Endothelial cell of umbilical vein (primary cell): ENCODE results near the gene ZNF728. TPM values are rescaled to one million over a fixed set of nuclear protein-coding genes. Genes with fewer than 3 reads are reported as not detected.
"Not testable (repeated sequence)": the region's sequence is repeated elsewhere in the genome, so short reads cannot be mapped to it uniquely, and the experiment has no call there.

Experiments used
- BruUV-seq: library from RNA; stranded (reverse); fragments of 400-500 nt; replicated peaks from 2 replicates; lab custom pipeline; 2021; lab: Mats Ljungman, UMichigan
- CTCF ChIA-PET: fragments of 300-600, 350-600 bp; sonication (Branson Sonifier 250); formaldehyde crosslinking; loops from one replicate; lab custom pipeline; 2021; ENCODE audit warnings: antibody characterized with exemption, inconsistent platforms; lab: Charles Lee
- POLR2A ChIA-PET: fragments of 300-600, 350-600 bp; sonication (Branson Sonifier 250); formaldehyde crosslinking; loops from one replicate; lab custom pipeline; 2021; ENCODE audit warnings: antibody characterized with exemption, inconsistent platforms; lab: Charles Lee
- DNase-seq: peaks from one replicate; pipeline ENCODE4 v3.0.0-alpha.2; 2011; ENCODE audit warnings: low read depth, low spot score
- FAIRE-seq: peaks from 2 replicates; lab custom pipeline; 2011; peaks lifted over from hg19 to GRCh38; lab: Jason Lieb, UNC
- H2AFZ ChIP-seq: 2 replicates; pipeline ENCODE4 v1.6.0; 2012; ENCODE audit warnings: low read depth, low read length, control low read depth, inconsistent platforms
- H3K27ac ChIP-seq: 2 replicates; pipeline ENCODE4 v1.5.1; 2011; ENCODE audit warnings: low read depth, mild to moderate bottlenecking, control low read depth, low read length, moderate library complexity; ENCODE audit not compliant: insufficient read depth
- H3K27me3 ChIP-seq, 2 experiments: 2 replicates each; pipeline versions ENCODE4 v1.6.0 to v1.6.1; 2011; ENCODE audit warnings: low read length in 2 of 2, mixed read lengths in 1 of 2; ENCODE audit not compliant: control insufficient read depth in 2 of 2, insufficient read depth in 2 of 2
- H3K36me3 ChIP-seq, 2 experiments: 2 replicates in 1 of 2; 3 replicates in 1 of 2; pipeline ENCODE4 v1.5.1; 2011; ENCODE audit warnings: low read length in 2 of 2, mild to moderate bottlenecking in 1 of 2, moderate library complexity in 1 of 2; ENCODE audit not compliant: control insufficient read depth in 2 of 2, insufficient read depth in 2 of 2; ENCODE audit errors: extremely low read depth in 1 of 2
- H3K4me1 ChIP-seq: 3 replicates; pipeline ENCODE4 v1.5.1; 2011; ENCODE audit warnings: mild to moderate bottlenecking, low read length; ENCODE audit not compliant: control insufficient read depth, insufficient read depth; ENCODE audit errors: extremely low read depth
- H3K4me2 ChIP-seq: 2 replicates; pipeline ENCODE4 v1.6.1; 2011; ENCODE audit warnings: low read length, control low read depth, mixed read lengths; ENCODE audit not compliant: insufficient read depth
- H3K4me3 ChIP-seq, 3 experiments: fragments of 200-600 bp in 1 of 3; sonication (generic), shearing (Covaris generic) in 1 of 3; replicated peaks in 1 of 3; 2 replicates each; pipeline ENCODE4 v1.5.1; 2011 to 2016; ENCODE audit warnings: control low read depth in 3 of 3, low read length in 3 of 3, mild to moderate bottlenecking in 2 of 3, inconsistent platforms in 1 of 3, low read depth in 1 of 3, moderate library complexity in 1 of 3; ENCODE audit not compliant: insufficient read depth in 1 of 3
- H3K79me2 ChIP-seq: 2 replicates; pipeline ENCODE4 v1.6.0; 2012; ENCODE audit warnings: low read length, inconsistent platforms; ENCODE audit not compliant: control insufficient read depth, insufficient read depth
- H3K9ac ChIP-seq: replicated peaks from 2 replicates; pipeline ENCODE3; 2011; ENCODE audit warnings: low read length, control low read depth; ENCODE audit not compliant: insufficient read depth; ENCODE audit errors: extremely low read depth
- H3K9me1 ChIP-seq: replicated peaks from 3 replicates; pipeline ENCODE4 v1.6.0; 2011; ENCODE audit warnings: mild to moderate bottlenecking, low read length; ENCODE audit not compliant: control insufficient read depth, insufficient read depth; ENCODE audit errors: extremely low read depth
- H3K9me3 ChIP-seq: replicated peaks from 2 replicates; pipeline ENCODE4 v1.5.1; 2012; ENCODE audit warnings: low read length, inconsistent platforms; ENCODE audit not compliant: control insufficient read depth, insufficient read depth
- H4K20me1 ChIP-seq: replicated peaks from 2 replicates; pipeline ENCODE3; 2011; ENCODE audit warnings: mild to moderate bottlenecking, low read length; ENCODE audit not compliant: control insufficient read depth, insufficient read depth; ENCODE audit errors: extremely low read depth
- EZH2 ChIP-seq: IDR thresholded peaks from 2 replicates; pipeline ENCODE4 v1.6.1; 2012; ENCODE audit warnings: borderline replicate concordance, low read depth, mild to moderate bottlenecking, moderate library complexity, low read length, inconsistent platforms; ENCODE audit not compliant: severe bottlenecking
- MYC ChIP-seq: IDR thresholded peaks from one replicate; pipeline ENCODE4 v1.6.1; 2011; ENCODE audit warnings: mild to moderate bottlenecking, low read depth, low read length
- POLR2A ChIP-seq: IDR thresholded peaks from 2 replicates; pipeline ENCODE4 v1.6.1; 2012; ENCODE audit warnings: low read depth, mild to moderate bottlenecking, control low read depth, low read length
- dilution Hi-C: fragments of 300-500 bp; cut with MboI; formaldehyde crosslinking; loops from one replicate; pipeline ENCODE4 v1.15.0; 2019; ENCODE audit warnings: low sequenced_read_pairs; ENCODE audit not compliant: extremely low pct_ligation_motif_present
- intact Hi-C: fragments of 100-400 bp; cut with micrococcal nuclease; formaldehyde crosslinking; loops from one replicate; pipeline ENCODE4 v1.10.0; 2022
- polyA plus RNA-seq, 4 experiments: library from polyadenylated mRNA; depleted of rRNA in 3 of 4; stranded (reverse) in 3 of 4; unstranded in 1 of 4; fragments of >200 nt; gene quantifications; 2 replicates each; pipeline versions ENCODE4 v1.2.1 to v1.2.3, GENCODE V29; 2011 to 2012; ENCODE audit warnings: missing spikeins in 1 of 4
- total RNA-seq: library from RNA; stranded (reverse); gene quantifications from 2 replicates; pipeline ENCODE4 v1.2.3, GENCODE V29; 2021
- TF ChIP-seq, protein P1 (sequence below): IDR thresholded peaks from 2 replicates; pipeline ENCODE4 v1.6.1; 2011; ENCODE audit not compliant: insufficient read depth, insufficient read length
- TF ChIP-seq, protein P2 (sequence below), 2 donors: IDR thresholded peaks; 1 replicate in 1 of 2; 2 replicates in 1 of 2; pipeline ENCODE4 v1.5.1; 2011; ENCODE audit warnings: low read length in 2 of 2, mild to moderate bottlenecking in 2 of 2, moderate library complexity in 2 of 2, control low read depth in 1 of 2, inconsistent platforms in 1 of 2, low read depth in 1 of 2; ENCODE audit not compliant: insufficient read depth in 1 of 2; ENCODE audit errors: extremely low read depth in 1 of 2

Gene ZNF728
- total and polyA plus RNA-seq, 2 donors (not counting 3 experiments of a cell fraction or from before 2014, with no cell fraction given), result not detected

DNA sequence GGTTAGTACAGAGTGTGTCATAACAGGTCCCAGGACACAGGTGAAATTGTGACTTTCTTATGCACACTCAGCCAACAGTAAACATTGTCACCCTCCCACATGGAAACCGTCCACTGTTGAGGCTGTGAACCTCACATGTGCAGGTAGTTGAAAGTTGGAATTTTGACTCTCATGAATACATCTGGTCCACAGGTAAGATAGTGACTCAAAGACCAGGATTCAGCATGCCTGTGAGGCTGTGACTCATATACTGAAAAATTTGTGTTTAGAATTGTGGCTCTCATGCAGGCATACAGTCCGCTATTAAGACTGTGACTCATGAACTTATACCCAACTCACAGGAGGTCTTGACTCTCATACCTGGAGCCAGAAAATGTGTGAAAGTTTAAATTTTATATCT lies 67.8 kb downstream of the ZNF728 start:
- Histone ChIP-seq H3K27ac (no peak overlapping the region), H3K79me2 (no peaks in the 10 kb centered on the region), H3K4me3 (no peak overlapping the region), H3K9me3 (peaks cover 2% of the 10 kb centered on the region), H3K9me1 (no peaks in the 10 kb centered on the region), H3K27me3 (no peaks in the 10 kb centered on the region), H4K20me1 (no peaks in the 10 kb centered on the region), H2AFZ (no peak overlapping the region), H3K36me3 (no peaks in the 10 kb centered on the region), H3K4me1 (no peaks in the 10 kb centered on the region), H3K9ac (no peak overlapping the region), H3K4me2 (no peak overlapping the region)
- CTCF ChIA-PET, result no interaction called here
- POLR2A ChIA-PET, result no interaction called here
- DNase-seq (no peak), FAIRE-seq (no peak)
- BruUV-seq, result no TSS peak
- dilution Hi-C loops, result no loop called here
- TF ChIP-seq POLR2A, result no peak
- TF ChIP-seq, protein P1, sequence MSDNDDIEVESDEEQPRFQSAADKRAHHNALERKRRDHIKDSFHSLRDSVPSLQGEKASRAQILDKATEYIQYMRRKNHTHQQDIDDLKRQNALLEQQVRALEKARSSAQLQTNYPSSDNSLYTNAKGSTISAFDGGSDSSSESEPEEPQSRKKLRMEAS, result no peak
- TF ChIP-seq, protein P2, sequence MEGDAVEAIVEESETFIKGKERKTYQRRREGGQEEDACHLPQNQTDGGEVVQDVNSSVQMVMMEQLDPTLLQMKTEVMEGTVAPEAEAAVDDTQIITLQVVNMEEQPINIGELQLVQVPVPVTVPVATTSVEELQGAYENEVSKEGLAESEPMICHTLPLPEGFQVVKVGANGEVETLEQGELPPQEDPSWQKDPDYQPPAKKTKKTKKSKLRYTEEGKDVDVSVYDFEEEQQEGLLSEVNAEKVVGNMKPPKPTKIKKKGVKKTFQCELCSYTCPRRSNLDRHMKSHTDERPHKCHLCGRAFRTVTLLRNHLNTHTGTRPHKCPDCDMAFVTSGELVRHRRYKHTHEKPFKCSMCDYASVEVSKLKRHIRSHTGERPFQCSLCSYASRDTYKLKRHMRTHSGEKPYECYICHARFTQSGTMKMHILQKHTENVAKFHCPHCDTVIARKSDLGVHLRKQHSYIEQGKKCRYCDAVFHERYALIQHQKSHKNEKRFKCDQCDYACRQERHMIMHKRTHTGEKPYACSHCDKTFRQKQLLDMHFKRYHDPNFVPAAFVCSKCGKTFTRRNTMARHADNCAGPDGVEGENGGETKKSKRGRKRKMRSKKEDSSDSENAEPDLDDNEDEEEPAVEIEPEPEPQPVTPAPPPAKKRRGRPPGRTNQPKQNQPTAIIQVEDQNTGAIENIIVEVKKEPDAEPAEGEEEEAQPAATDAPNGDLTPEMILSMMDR (IDR thresholded peaks at IDR 0.05; ENCODE audit: extremely low read depth in 1 of 2, insufficient read depth in 1 of 2, low read depth in 1 of 2, low read length in 2 of 2), result no peak
- no peak for TF ChIP-seq MYC
- TF ChIP-seq EZH2, result no peak
- intact Hi-C loops, result no loop called here

GRCh38 chr19:22927576-22927975 lies 75.4 kb downstream of the ZNF728 start:
- H3K4me2 ChIP-seq, H2AFZ ChIP-seq, H3K27me3 ChIP-seq, DNase-seq, H3K9me1 ChIP-seq, intact Hi-C loops, H4K20me1 ChIP-seq, BruUV-seq, H3K9me3 ChIP-seq, H3K9ac ChIP-seq, H3K4me3 ChIP-seq, H3K79me2 ChIP-seq, dilution Hi-C loops, FAIRE-seq, H3K4me1 ChIP-seq, H3K27ac ChIP-seq, H3K36me3 ChIP-seq, POLR2A ChIA-PET, CTCF ChIA-PET: not testable (repeated sequence)

- POLR2A ChIA-PET, DNase-seq: not testable (repeated sequence)
Measured at GRCh38 chr19:22925181-22925580, 77.8 kb downstream of the ZNF728 start.

More at GRCh38 chr19:22925181-22925580, 77.8 kb downstream of the ZNF728 start:
- H3K9ac ChIP-seq, H3K27ac ChIP-seq, H3K9me3 ChIP-seq, H3K4me2 ChIP-seq, H2AFZ ChIP-seq, FAIRE-seq, H3K9me1 ChIP-seq, H3K4me1 ChIP-seq, intact Hi-C loops, dilution Hi-C loops, H3K36me3 ChIP-seq, H3K27me3 ChIP-seq, CTCF ChIA-PET, BruUV-seq, H3K79me2 ChIP-seq, H4K20me1 ChIP-seq, H3K4me3 ChIP-seq: not testable (repeated sequence)
